ENCODE data around the gene AHRR. TPM values are rescaled to one million over a fixed set of nuclear protein-coding genes. Genes with fewer than 3 reads are reported as not detected.

The AHRR gene
- polyA plus RNA-seq, 1 donor, result 3.9 TPM

DNA sequence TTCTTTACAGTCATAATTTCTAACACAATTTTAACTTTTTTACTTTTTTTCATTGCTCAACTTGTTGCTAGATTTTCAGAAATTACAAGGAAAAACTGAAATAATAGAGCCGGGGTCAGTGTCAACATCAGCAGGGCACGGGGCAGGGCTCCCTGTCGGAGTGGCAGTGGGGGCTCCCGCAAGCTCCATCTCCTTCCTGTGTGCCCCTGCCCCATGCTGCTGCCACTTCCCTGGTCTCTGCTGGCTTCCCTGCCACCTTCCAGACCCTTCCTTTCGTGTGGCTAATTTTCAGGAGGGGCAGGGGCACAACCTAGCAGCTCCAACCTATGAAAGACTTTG, 120.5 kb downstream of the AHRR start:
- 100% methylated on average over 1 of the region's 5 CpGs for WGBS (ENCODE audit: insufficient coverage, low lambda C conversion rate)
- H3K4me3 ChIP-seq (ENCODE audit: low read length), result peak overlapping the region; percentile 96
- H3K27me3 ChIP-seq (ENCODE audit: control insufficient read depth, insufficient read depth, low read length), result no peaks in the 10 kb centered on the region
- peaks cover 11% of the 10 kb centered on the region for H3K4me1 ChIP-seq (ENCODE audit: control insufficient read depth, insufficient read depth, low read length)
- DNase-seq, result no peak
- peaks cover 11% of the 10 kb centered on the region for H3K36me3 ChIP-seq (ENCODE audit: control insufficient read depth, insufficient read depth, low read length)
- no peaks in the 10 kb centered on the region for H3K9me3 ChIP-seq (ENCODE audit: control insufficient read depth, low read depth, low read length)
- H3K27ac ChIP-seq (ENCODE audit: low read length), result no peak overlapping the region

DNA sequence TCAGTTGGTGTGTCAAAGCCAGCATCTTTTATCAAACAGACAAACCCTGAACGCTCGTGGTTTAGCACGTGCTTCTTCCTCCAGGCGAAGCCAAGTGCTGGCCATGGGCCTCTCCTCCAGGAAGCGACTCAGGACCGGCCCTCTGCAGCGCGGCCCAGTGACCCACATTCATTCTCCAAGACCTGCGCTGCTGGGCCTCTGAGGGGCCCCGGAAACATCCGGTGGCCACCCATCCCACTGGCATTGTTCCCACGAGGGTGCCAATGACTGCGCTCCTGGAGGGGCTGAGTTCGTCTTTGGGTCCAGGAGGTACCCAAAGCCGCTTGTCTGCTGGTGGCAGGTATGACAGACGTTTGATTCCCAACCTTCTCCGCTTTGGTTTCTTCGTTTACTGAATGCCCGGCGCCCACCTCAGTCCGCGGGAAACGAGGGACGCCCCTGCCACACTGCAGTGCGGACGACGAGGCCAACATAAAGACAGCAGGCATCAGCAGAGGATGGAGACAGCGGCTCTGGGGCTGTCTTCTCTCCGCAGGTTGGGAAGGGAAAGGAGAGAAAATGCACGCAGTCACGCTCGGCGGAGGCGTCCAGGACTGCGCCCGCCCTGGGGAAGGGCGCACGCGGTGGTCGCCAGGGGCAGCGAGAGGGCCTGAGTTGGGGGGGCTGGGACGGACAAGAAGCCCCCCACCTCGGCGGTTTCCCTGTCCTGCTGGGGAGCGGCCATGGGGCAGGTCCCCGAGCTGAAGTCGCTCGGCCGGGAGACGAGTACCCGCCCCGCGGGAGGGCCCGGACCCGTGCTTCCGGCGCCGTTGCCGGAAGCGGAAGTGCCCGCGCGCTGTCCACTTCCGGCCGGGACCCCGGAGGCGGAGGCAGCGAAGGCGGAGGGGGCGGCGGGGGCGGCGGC, 121.1 kb downstream of the AHRR start, which contains the start of gene EXOC3:
Gene EXOC3, plus strand, starts transcription at position 842 of the 904 bp plus-strand sequence. CDS start 3,030 bp downstream, outside the sequence.
- peak; percentile 56 to 78 for DNase-seq
- Histone ChIP-seq H3K4me3 (ENCODE audit: low read length) (peak within 1 kb of the TSS; percentile 96), H3K27me3 (ENCODE audit: control insufficient read depth, insufficient read depth, low read length) (no peaks in the 10 kb centered on the region), H3K4me1 (ENCODE audit: control insufficient read depth, insufficient read depth, low read length) (peaks cover 11% of the 10 kb centered on the region), H3K9me3 (ENCODE audit: control insufficient read depth, low read depth, low read length) (no peaks in the 10 kb centered on the region), H3K27ac (ENCODE audit: low read length) (peak within 1 kb of the TSS; percentile 32), H3K36me3 (ENCODE audit: control insufficient read depth, insufficient read depth, low read length) (peaks cover 17% of the 10 kb centered on the region)
- WGBS (ENCODE audit: insufficient coverage, low lambda C conversion rate), result no CpG with 5 or more reads among the region's 73 CpGs

DNA sequence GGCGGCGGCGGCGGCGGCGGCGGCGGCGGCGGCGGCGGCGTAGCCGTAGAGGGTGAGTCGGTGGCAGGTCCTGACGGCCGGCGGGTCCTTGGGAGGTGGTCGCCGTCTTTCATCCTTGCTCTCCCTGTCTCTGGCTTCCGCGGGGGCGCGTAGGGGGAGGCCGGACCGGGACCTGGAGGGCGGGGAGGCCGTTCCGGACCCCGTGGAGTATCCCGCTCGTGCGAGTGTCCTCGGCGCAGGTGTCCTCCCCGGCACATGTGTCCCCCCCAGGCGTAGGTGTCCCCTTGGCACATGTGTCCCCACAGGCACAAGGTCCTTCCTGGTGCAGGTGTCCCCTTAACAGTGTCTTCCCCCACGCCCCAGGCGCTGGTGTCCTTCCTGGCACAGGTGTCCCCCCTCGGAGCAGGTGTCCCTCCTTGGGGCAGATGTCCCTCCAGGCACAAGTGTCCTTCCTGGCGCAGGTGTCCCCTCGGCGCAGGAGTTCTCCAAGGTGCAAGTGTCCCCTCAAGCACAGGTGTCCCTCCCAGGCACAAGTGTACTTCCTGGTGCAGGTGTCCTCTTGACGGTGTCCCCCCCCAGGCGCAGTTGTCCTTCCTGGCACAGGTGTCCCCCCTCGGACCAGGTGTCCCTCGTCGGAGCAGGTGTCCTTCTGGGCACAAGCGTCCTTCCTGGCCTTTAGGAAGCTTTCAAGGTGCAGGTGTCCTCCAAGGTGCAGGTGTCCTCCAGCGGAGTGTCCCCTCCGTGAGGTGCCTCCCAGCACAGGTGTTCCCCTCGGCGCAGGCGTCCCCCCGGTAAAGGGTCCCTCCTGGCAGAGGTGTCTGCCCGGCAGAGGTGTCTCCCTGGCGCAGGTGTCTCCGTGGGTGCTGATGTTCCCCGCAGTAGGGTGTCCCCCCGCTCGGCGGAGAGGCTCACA, 122.0 kb downstream of the AHRR start:
- no peaks in the 10 kb centered on the region for H3K27me3 ChIP-seq (ENCODE audit: control insufficient read depth, insufficient read depth, low read length)
- peak in 1 of 2 donors; percentile 50 for DNase-seq
- peaks cover 11% of the 10 kb centered on the region for H3K4me1 ChIP-seq (ENCODE audit: control insufficient read depth, insufficient read depth, low read length)
- H3K9me3 ChIP-seq (ENCODE audit: control insufficient read depth, low read depth, low read length), result no peaks in the 10 kb centered on the region
- peaks cover 26% of the 10 kb centered on the region for H3K36me3 ChIP-seq (ENCODE audit: control insufficient read depth, insufficient read depth, low read length)
- no peak overlapping the region for H3K27ac ChIP-seq (ENCODE audit: low read length)
- no CpG with 5 or more reads among the region's 62 CpGs for WGBS (ENCODE audit: insufficient coverage, low lambda C conversion rate)
- peak overlapping the region; percentile 96 for H3K4me3 ChIP-seq (ENCODE audit: low read length)

DNA sequence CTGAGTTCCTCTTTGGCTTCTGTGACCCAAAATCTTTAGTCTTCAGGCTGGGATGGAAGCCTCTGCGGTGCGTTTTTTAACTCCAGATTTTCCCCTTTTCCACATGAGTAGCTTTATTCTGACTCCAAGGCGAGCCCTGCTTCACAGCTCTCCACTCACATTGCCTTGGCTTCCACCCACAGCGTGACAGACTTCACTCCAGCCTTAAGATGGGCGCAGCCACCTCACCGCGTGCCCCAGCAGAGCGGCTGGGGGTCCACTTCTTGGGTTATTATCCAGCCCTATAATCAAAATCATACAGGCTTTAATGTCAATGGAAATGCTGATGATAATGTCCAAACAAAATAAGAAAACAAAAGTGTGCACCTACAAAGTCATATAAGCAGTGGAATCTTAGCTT, 122.7 kb downstream of the AHRR start:
- DNase-seq, result no peak
- WGBS (ENCODE audit: insufficient coverage, low lambda C conversion rate), result no CpG with 5 or more reads among the region's 8 CpGs
- H3K4me3 ChIP-seq (ENCODE audit: low read length), result peak overlapping the region; percentile 96
- H3K36me3 ChIP-seq (ENCODE audit: control insufficient read depth, insufficient read depth, low read length), result peaks cover 34% of the 10 kb centered on the region
- H3K9me3 ChIP-seq (ENCODE audit: control insufficient read depth, low read depth, low read length), result no peaks in the 10 kb centered on the region
- no peaks in the 10 kb centered on the region for H3K27me3 ChIP-seq (ENCODE audit: control insufficient read depth, insufficient read depth, low read length)
- no peak overlapping the region for H3K27ac ChIP-seq (ENCODE audit: low read length)
- H3K4me1 ChIP-seq (ENCODE audit: control insufficient read depth, insufficient read depth, low read length), result peaks cover 11% of the 10 kb centered on the region

DNA sequence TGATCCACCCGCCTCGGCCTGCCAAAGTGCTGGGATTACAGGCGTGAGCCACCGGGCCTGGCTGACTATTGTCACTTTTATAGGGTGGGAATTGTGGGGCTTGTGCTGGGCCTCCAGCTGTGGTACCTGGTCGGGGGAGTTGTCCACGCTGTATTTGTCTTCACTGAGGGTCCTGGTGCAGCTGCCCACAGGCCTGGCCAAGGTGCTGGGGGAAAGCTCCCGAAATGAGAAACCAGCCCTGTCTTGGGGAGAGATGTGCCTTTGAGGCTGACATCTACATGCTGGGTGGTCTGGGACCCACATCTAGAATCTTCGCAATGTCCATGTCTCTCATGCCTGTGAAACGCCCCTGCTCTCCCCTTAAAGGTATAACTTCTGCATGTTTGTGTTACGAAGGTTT, 124.1 kb downstream of the AHRR start:
- no peak for DNase-seq
- Histone ChIP-seq H3K9me3 (ENCODE audit: control insufficient read depth, low read depth, low read length) (peaks cover 3% of the 10 kb centered on the region), H3K27ac (ENCODE audit: low read length) (no peak overlapping the region), H3K27me3 (ENCODE audit: control insufficient read depth, insufficient read depth, low read length) (no peaks in the 10 kb centered on the region), H3K4me1 (ENCODE audit: control insufficient read depth, insufficient read depth, low read length) (peaks cover 11% of the 10 kb centered on the region), H3K36me3 (ENCODE audit: control insufficient read depth, insufficient read depth, low read length) (peaks cover 46% of the 10 kb centered on the region), H3K4me3 (ENCODE audit: low read length) (no peak overlapping the region)
- WGBS (ENCODE audit: insufficient coverage, low lambda C conversion rate), result no CpG with 5 or more reads among the region's 10 CpGs

DNA sequence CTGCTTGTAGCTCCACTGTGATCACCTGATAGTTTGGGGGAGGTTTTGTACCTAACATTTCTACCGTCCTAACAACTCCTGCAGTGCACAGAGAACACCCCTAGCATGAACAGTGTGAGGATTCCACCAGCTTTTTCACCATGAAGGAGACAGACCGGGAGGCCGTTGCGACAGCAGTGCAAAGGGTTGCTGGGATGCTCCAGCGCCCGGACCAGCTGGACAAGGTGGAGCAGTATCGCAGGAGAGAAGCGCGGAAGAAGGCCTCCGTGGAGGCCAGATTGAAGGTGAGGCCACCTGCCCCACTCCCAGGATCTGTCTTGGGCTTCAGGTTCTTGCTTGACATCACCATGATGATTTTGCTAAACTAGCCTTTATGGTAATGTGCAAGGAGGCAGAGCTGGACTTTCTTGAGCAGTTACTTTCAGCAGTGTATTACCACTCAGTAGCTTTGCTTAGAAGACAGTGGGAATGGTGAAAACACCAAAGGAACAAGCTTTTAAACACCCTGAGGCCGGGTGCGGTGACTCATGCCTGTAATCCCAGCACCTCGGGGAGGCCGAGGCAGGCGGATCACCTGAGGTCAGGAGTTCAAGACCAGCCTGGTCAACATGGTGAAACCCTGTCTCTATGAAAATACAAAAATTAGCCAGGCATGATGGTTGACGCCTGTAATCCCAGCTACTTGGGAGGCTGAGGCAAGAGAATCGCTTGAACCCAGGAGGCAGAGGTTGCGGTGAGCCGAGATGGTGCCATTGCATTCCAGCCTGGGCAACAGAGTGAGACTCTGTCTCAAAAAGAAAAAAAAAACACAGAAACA, 124.8 kb downstream of the AHRR start:
- no peak overlapping the region for H3K27ac ChIP-seq (ENCODE audit: low read length)
- H3K27me3 ChIP-seq (ENCODE audit: control insufficient read depth, insufficient read depth, low read length), result no peaks in the 10 kb centered on the region
- H3K36me3 ChIP-seq (ENCODE audit: control insufficient read depth, insufficient read depth, low read length), result peaks cover 46% of the 10 kb centered on the region
- WGBS (ENCODE audit: insufficient coverage, low lambda C conversion rate), result no CpG with 5 or more reads among the region's 19 CpGs
- H3K4me1 ChIP-seq (ENCODE audit: control insufficient read depth, insufficient read depth, low read length), result peaks cover 11% of the 10 kb centered on the region
- H3K4me3 ChIP-seq (ENCODE audit: low read length), result no peak overlapping the region
- peaks cover 3% of the 10 kb centered on the region for H3K9me3 ChIP-seq (ENCODE audit: control insufficient read depth, low read depth, low read length)
- no peak for DNase-seq

DNA sequence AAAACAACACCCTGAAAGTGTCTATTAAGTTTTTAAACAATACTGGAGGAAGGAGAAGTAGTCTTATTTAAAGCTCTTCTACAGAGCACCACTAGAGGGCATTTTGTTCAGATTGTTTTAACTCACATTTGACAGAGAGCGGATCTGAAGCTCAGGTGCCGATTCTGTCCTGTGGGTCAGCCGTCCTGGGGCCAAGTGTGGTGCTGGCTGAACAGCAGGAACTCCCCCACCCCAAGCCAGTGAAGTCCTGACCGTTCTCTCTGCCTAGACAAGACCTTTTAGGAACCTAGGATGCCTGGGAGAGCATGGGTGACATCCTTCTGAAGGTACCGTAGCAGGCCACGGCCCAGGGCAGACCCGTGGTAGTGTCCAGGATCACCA, 125.4 kb downstream of the AHRR start:
- DNase-seq, result no peak
- no peak overlapping the region for H3K4me3 ChIP-seq (ENCODE audit: low read length)
- H3K27me3 ChIP-seq (ENCODE audit: control insufficient read depth, insufficient read depth, low read length), result no peaks in the 10 kb centered on the region
- peaks cover 8% of the 10 kb centered on the region for H3K9me3 ChIP-seq (ENCODE audit: control insufficient read depth, low read depth, low read length)
- peaks cover 10% of the 10 kb centered on the region for H3K4me1 ChIP-seq (ENCODE audit: control insufficient read depth, insufficient read depth, low read length)
- no CpG with 5 or more reads among the region's 7 CpGs for WGBS (ENCODE audit: insufficient coverage, low lambda C conversion rate)
- peaks cover 51% of the 10 kb centered on the region for H3K36me3 ChIP-seq (ENCODE audit: control insufficient read depth, insufficient read depth, low read length)
- no peak overlapping the region for H3K27ac ChIP-seq (ENCODE audit: low read length)

DNA sequence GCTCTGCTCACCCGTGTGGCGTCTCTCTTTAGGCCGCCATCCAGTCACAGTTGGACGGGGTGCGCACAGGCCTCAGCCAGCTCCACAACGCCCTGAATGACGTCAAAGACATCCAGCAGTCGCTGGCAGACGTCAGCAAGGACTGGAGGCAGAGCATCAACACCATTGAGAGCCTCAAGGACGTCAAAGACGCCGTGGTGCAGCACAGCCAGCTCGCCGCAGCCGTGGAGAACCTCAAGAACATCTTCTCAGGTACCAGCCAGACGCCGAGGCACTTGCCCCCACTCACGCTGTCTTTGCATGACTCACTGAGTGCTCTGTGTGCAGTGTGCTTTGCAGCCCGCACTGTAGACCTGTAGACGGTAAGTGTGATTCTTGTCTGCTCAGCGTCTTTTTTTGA, 126.0 kb downstream of the AHRR start:
- DNase-seq, result no peak
- no peak overlapping the region for H3K27ac ChIP-seq (ENCODE audit: low read length)
- WGBS (ENCODE audit: insufficient coverage, low lambda C conversion rate), result no CpG with 5 or more reads among the region's 21 CpGs
- no peak overlapping the region for H3K4me3 ChIP-seq (ENCODE audit: low read length)
- peaks cover 12% of the 10 kb centered on the region for H3K9me3 ChIP-seq (ENCODE audit: control insufficient read depth, low read depth, low read length)
- peaks cover 5% of the 10 kb centered on the region for H3K4me1 ChIP-seq (ENCODE audit: control insufficient read depth, insufficient read depth, low read length)
- H3K27me3 ChIP-seq (ENCODE audit: control insufficient read depth, insufficient read depth, low read length), result no peaks in the 10 kb centered on the region
- peaks cover 55% of the 10 kb centered on the region for H3K36me3 ChIP-seq (ENCODE audit: control insufficient read depth, insufficient read depth, low read length)

DNA sequence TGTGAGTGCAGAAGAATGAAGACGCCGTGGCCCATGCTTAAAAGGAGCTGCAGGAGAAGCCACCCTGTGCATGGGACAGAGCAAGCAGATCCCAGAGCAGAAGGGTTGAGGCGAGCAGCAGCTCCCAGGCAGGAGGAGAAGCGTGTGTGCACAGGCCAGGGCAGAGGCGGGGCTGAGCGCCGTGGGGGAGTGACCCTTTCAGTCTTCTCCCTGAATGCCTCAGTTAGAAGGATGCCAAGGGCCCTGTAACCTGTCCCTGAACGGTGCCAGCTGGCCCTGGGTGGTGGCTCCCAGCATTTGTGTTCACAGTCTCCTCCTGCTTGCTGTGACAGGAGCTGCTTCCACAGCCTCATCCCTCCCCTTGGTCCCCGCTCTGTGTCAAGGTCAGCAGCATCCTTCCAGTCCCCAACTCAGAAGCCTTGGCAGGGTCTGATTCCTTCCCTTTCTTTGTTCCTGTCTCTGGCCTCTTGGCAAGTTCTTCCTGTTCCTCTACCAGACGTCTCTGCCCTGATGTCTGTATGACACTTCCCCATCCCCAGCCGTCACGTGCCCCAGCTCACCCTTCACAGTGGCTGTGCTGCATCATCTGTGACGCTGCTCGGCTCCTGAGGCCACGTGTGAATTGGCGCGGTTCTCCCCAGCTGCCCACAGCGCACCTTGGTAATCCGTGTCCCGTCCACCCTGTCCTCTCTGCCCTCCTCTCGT, 126.7 kb downstream of the AHRR start:
- peaks cover 62% of the 10 kb centered on the region for H3K36me3 ChIP-seq (ENCODE audit: control insufficient read depth, insufficient read depth, low read length)
- H3K4me1 ChIP-seq (ENCODE audit: control insufficient read depth, insufficient read depth, low read length), result peaks cover 5% of the 10 kb centered on the region
- 100% methylated on average over 2 of the region's 21 CpGs for WGBS (ENCODE audit: insufficient coverage, low lambda C conversion rate)
- no peak overlapping the region for H3K4me3 ChIP-seq (ENCODE audit: low read length)
- H3K27me3 ChIP-seq (ENCODE audit: control insufficient read depth, insufficient read depth, low read length), result no peaks in the 10 kb centered on the region
- H3K27ac ChIP-seq (ENCODE audit: low read length), result no peak overlapping the region
- peaks cover 18% of the 10 kb centered on the region for H3K9me3 ChIP-seq (ENCODE audit: control insufficient read depth, low read depth, low read length)
- DNase-seq, result no peak
